Astrocyte (in vitro differentiated cells and primary cell): ENCODE measurements around the gene CTNNA3. TPM values are rescaled to one million over a fixed set of nuclear protein-coding genes. Genes with fewer than 3 reads are reported as not detected.

Source experiments
- DNase-seq: peaks from one replicate; pipeline ENCODE4 v3.0.0-alpha.2; 2010; ENCODE audit warnings: low read depth
- FAIRE-seq: peaks from 2 replicates; lab custom pipeline; 2011; peaks lifted over from hg19 to GRCh38; lab: Jason Lieb, UNC
- H2AFZ ChIP-seq: 2 replicates; pipeline ENCODE4 v1.6.0; 2012; ENCODE audit warnings: low read depth, low read length, inconsistent platforms
- H3K27ac ChIP-seq: 2 replicates; pipeline ENCODE4 v1.5.1; 2011; ENCODE audit warnings: low read depth, low read length, inconsistent platforms
- H3K27me3 ChIP-seq: 2 replicates; pipeline ENCODE4 v1.6.0; 2011; ENCODE audit warnings: low read length, inconsistent platforms; ENCODE audit not compliant: insufficient read depth
- H3K36me3 ChIP-seq: 2 replicates; pipeline ENCODE4 v1.5.1; 2011; ENCODE audit warnings: low read length, inconsistent platforms; ENCODE audit not compliant: insufficient read depth
- H3K4me1 ChIP-seq: 2 replicates; pipeline ENCODE4 v1.5.1; 2011; ENCODE audit warnings: low read length, inconsistent platforms; ENCODE audit not compliant: insufficient read depth
- H3K4me2 ChIP-seq: 2 replicates; pipeline ENCODE4 v1.6.0; 2012; ENCODE audit warnings: low read length, inconsistent platforms
- H3K4me3 ChIP-seq: 2 replicates; pipeline ENCODE4 v1.5.1; 2011; ENCODE audit warnings: low read depth, mild to moderate bottlenecking, low read length, inconsistent platforms; ENCODE audit not compliant: insufficient read depth
- H3K79me2 ChIP-seq: 2 replicates; pipeline ENCODE4 v1.6.0; 2012; ENCODE audit warnings: mild to moderate bottlenecking, low read length, inconsistent platforms; ENCODE audit not compliant: insufficient read depth
- H3K9ac ChIP-seq: 2 replicates; pipeline ENCODE4 v1.6.0; 2012; ENCODE audit warnings: mild to moderate bottlenecking, low read length, inconsistent platforms
- H3K9me3 ChIP-seq: 2 replicates; pipeline ENCODE4 v1.5.1; 2012; ENCODE audit warnings: low read depth, mild to moderate bottlenecking, low read length, inconsistent platforms; ENCODE audit not compliant: insufficient read depth
- H4K20me1 ChIP-seq: 2 replicates; pipeline ENCODE4 v1.6.0; 2012; ENCODE audit warnings: low read length, inconsistent platforms; ENCODE audit not compliant: insufficient read depth
- H3K27ac Mint-ChIP-seq: one replicate; pipeline ENCODE4 v1.8.0; 2021; ENCODE audit warnings: mild to moderate bottlenecking, mixed read lengths; ENCODE audit not compliant: unreplicated experiment
- H3K27me3 Mint-ChIP-seq: one replicate; pipeline ENCODE4 v1.8.0; 2021; ENCODE audit warnings: low read depth, mixed read lengths; ENCODE audit not compliant: unreplicated experiment
- H3K36me3 Mint-ChIP-seq: one replicate; pipeline ENCODE4 v1.8.0; 2021; ENCODE audit warnings: low read depth, mixed read lengths; ENCODE audit not compliant: unreplicated experiment
- H3K4me1 Mint-ChIP-seq: one replicate; pipeline ENCODE4 v1.8.0; 2021; ENCODE audit warnings: low read depth, mixed read lengths; ENCODE audit not compliant: unreplicated experiment
- H3K4me3 Mint-ChIP-seq: one replicate; pipeline ENCODE4 v1.8.0; 2021; ENCODE audit warnings: mild to moderate bottlenecking, moderate library complexity, mixed read lengths; ENCODE audit not compliant: unreplicated experiment
- H3K9me3 Mint-ChIP-seq: one replicate; pipeline ENCODE4 v1.8.0; 2021; ENCODE audit warnings: mild to moderate bottlenecking, mixed read lengths; ENCODE audit not compliant: unreplicated experiment
- CTCF ChIP-seq: IDR thresholded peaks from 2 replicates; pipeline ENCODE4 v1.5.1; 2011; ENCODE audit warnings: low read depth, mild to moderate bottlenecking, inconsistent platforms, low read length, moderate library complexity; ENCODE audit not compliant: insufficient read depth
- EZH2 ChIP-seq: IDR thresholded peaks from 2 replicates; pipeline ENCODE4 v1.6.1; 2012; ENCODE audit warnings: mild to moderate bottlenecking, low read length, inconsistent platforms; ENCODE audit not compliant: insufficient read depth
- total RNA-seq: library from RNA; stranded (reverse); gene quantifications from 2 replicates; pipeline ENCODE4 v1.2.1, GENCODE V29; 2021

The CTNNA3 gene
- total RNA-seq, 1 donor from 2014 or later: 0.73 TPM

- Mint-ChIP-seq H3K9me3 (no peaks in the 10 kb centered on the region), H3K4me1 (no peaks in the 10 kb centered on the region), H3K4me3 (no peak overlapping the region), H3K27ac (no peak overlapping the region), H3K36me3 (no peaks in the 10 kb centered on the region), H3K27me3 (no peaks in the 10 kb centered on the region)
- Histone ChIP-seq H3K9ac (no peak overlapping the region), H3K79me2 (no peaks in the 10 kb centered on the region), H3K27ac (no peak overlapping the region), H3K27me3 (no peaks in the 10 kb centered on the region), H2AFZ (no peak overlapping the region), H4K20me1 (no peaks in the 10 kb centered on the region), H3K36me3 (no peaks in the 10 kb centered on the region), H3K4me2 (no peak overlapping the region), H3K4me3 (no peak overlapping the region), H3K4me1 (no peaks in the 10 kb centered on the region), H3K9me3 (no peaks in the 10 kb centered on the region)
- DNase-seq (no peak), FAIRE-seq (no peak)
- TF ChIP-seq CTCF: no peak
- no peak for TF ChIP-seq EZH2
Observed at GRCh38 chr10:67036808-67037207, 659.2 kb downstream of the CTNNA3 start.

GRCh38 chr10:67033878-67034277 is 662.1 kb downstream of the CTNNA3 start:
- Mint-ChIP-seq H3K9me3 (no peaks in the 10 kb centered on the region), H3K27ac (no peak overlapping the region), H3K4me3 (no peak overlapping the region), H3K27me3 (no peaks in the 10 kb centered on the region), H3K36me3 (no peaks in the 10 kb centered on the region), H3K4me1 (no peaks in the 10 kb centered on the region)
- Histone ChIP-seq H3K79me2 (no peaks in the 10 kb centered on the region), H3K4me3 (no peak overlapping the region), H3K36me3 (no peaks in the 10 kb centered on the region), H4K20me1 (no peaks in the 10 kb centered on the region), H3K9ac (no peak overlapping the region), H3K27me3 (no peaks in the 10 kb centered on the region), H2AFZ (no peak overlapping the region), H3K27ac (no peak overlapping the region), H3K9me3 (no peaks in the 10 kb centered on the region), H3K4me2 (no peak overlapping the region), H3K4me1 (no peaks in the 10 kb centered on the region)
- TF ChIP-seq EZH2 (no peak), CTCF (no peak)
- no peak for DNase-seq
- FAIRE-seq: no peak

- H3K4me1 ChIP-seq: no peaks in the 10 kb centered on the region
- H3K79me2 ChIP-seq: no peaks in the 10 kb centered on the region
- no peaks in the 10 kb centered on the region for H4K20me1 ChIP-seq
- no peaks in the 10 kb centered on the region for H3K36me3 ChIP-seq
- H3K4me3 ChIP-seq: no peak overlapping the region
- H3K4me1 Mint-ChIP-seq: no peaks in the 10 kb centered on the region
- DNase-seq (no peak), FAIRE-seq (no peak)
- H3K27me3 Mint-ChIP-seq: no peaks in the 10 kb centered on the region
- no peak overlapping the region for H3K4me3 Mint-ChIP-seq
- no peaks in the 10 kb centered on the region for H3K9me3 ChIP-seq
- H2AFZ ChIP-seq: no peak overlapping the region
- H3K4me2 ChIP-seq: no peak overlapping the region
- H3K27ac Mint-ChIP-seq: no peak overlapping the region
- H3K27ac ChIP-seq: no peak overlapping the region
- H3K9ac ChIP-seq: no peak overlapping the region
- peaks cover 2% of the 10 kb centered on the region for H3K9me3 Mint-ChIP-seq
- TF ChIP-seq CTCF (no peak), EZH2 (no peak)
- no peaks in the 10 kb centered on the region for H3K27me3 ChIP-seq
- H3K36me3 Mint-ChIP-seq: no peaks in the 10 kb centered on the region
Observed at GRCh38 chr10:67022099-67022498, 673.9 kb downstream of the CTNNA3 start.
